Immature natural killer cell (primary cell): ENCODE data around the gene TUBE1. TPM values are rescaled to one million over a fixed set of nuclear protein-coding genes. Genes with fewer than 3 reads are reported as not detected.

ENCODE experiments used
- DNase-seq, 3 donors: peaks; one replicate each; pipeline ENCODE4 v3.0.0; 2022; ENCODE audit warnings: mixed read lengths in 1 of 3
- H3K27ac Mint-ChIP-seq, 6 donors: one replicate each; pipeline ENCODE4 v1.8.0; 2020; ENCODE audit warnings: mixed read lengths in 6 of 6, mild to moderate bottlenecking in 5 of 6, inconsistent platforms in 4 of 6, moderate library complexity in 3 of 6
- H3K27me3 Mint-ChIP-seq, 3 donors: one replicate each; pipeline ENCODE4 v1.8.0; 2020 to 2021; ENCODE audit warnings: low read depth in 3 of 3, mild to moderate bottlenecking in 3 of 3, mixed read lengths in 3 of 3, moderate library complexity in 3 of 3, inconsistent platforms in 1 of 3
- H3K36me3 Mint-ChIP-seq, 3 donors: one replicate each; pipeline ENCODE4 v1.8.0; 2020; ENCODE audit warnings: mixed read lengths in 3 of 3, inconsistent platforms in 2 of 3, mild to moderate bottlenecking in 2 of 3
- H3K4me1 Mint-ChIP-seq, 2 donors: one replicate each; pipeline ENCODE4 v1.8.0; 2020; ENCODE audit warnings: inconsistent platforms in 2 of 2, mild to moderate bottlenecking in 2 of 2, mixed read lengths in 2 of 2, moderate library complexity in 1 of 2
- H3K4me3 Mint-ChIP-seq, 5 donors: one replicate each; pipeline ENCODE4 v1.8.0; 2020; ENCODE audit warnings: mild to moderate bottlenecking in 5 of 5, mixed read lengths in 5 of 5, inconsistent platforms in 3 of 5, moderate library complexity in 3 of 5
- H3K9me3 Mint-ChIP-seq, 6 donors: one replicate each; pipeline ENCODE4 v1.8.0; 2020; ENCODE audit warnings: mild to moderate bottlenecking in 6 of 6, mixed read lengths in 6 of 6, inconsistent platforms in 4 of 6, moderate library complexity in 3 of 6
- polyA plus RNA-seq, 3 donors: library from polyadenylated mRNA; unstranded; fragments of 300-500 nt; fragmentation: Illumina TruSeq; gene quantifications; one replicate each; pipeline ENCODE4 v1.2.3, GENCODE V29; 2021

Gene TUBE1
- polyA plus RNA-seq, 3 donors from 2014 or later: 2.5 to 7.4 (median 5.5) TPM

DNA sequence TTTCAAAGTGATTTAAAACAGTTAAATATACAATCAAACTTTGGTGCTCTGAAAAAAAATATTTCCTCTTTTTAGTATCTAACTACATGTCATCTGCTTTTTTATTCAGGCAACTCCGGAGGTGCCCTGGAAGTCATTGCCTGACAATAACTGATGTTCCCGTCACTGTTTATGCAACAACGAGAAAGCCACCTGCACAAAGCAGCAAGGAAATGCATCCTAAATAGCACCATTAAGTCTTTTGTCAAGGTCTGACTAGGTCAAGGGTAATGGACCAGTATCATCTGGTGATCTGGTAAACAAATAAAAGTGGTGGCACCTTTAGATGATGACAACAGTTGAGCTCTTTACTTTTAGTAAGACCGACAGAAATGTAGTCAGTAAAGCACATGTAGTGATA lies 13.3 kb upstream of the TUBE1 start:
- Mint-ChIP-seq H3K27me3 (peaks cover 0 to 6% (median 2%) of the 10 kb centered on the region in 3 donors), H3K4me1 (no peaks in the 10 kb centered on the region), H3K9me3 (peaks cover 0 to 10% (median 3%) of the 10 kb centered on the region in 6 donors), H3K36me3 (peaks cover 0 to 15% (median 6%) of the 10 kb centered on the region in 3 donors), H3K27ac (no peak overlapping the region), H3K4me3 (no peak overlapping the region)
- no peak for DNase-seq

DNA sequence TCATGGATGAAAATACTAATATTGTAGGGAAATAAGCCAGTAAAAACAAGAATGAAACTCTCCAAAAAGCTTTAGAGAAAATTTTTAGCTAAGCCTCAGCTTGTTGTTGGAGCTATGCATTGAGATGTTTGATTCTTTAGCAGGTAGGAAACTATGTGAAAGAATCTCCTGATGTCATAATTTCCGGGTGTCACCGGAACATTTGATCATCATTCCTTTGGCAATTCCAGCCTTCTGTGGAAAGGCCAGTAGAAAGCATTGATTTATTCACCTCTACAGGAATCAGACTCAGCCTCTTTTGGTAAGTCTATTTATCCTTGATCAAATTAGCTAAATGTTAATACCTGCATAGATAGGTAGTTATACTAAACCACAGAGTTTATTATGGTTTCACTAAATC lies 9.6 kb upstream of the TUBE1 start:
- no peaks in the 10 kb centered on the region for H3K4me1 Mint-ChIP-seq
- peaks cover 0 to 6% (median 4%) of the 10 kb centered on the region in 3 donors for H3K27me3 Mint-ChIP-seq
- H3K4me3 Mint-ChIP-seq: no peak overlapping the region
- H3K27ac Mint-ChIP-seq: no peak overlapping the region
- peaks cover 0 to 9% (median 0%) of the 10 kb centered on the region in 3 donors for H3K36me3 Mint-ChIP-seq
- no peak for DNase-seq
- no peaks in the 10 kb centered on the region for H3K9me3 Mint-ChIP-seq

DNA sequence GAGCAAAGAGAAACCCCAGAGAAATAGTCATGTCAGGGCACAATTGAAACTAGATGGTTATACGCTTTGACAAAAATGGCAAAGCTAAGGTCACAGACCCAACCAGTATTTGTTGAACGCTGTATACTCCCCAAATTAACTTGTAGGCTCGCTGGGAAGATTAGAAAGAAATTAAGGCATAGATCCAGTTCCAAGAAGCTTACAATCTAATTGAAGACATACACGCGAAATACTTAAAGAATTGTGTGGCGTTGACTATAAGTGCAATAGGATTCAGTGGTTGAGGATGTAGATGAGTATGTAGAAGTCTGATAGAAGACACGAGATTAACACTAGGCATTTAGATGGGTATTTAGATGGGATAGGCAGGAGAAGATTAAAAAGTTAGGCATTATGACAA lies 634 bp upstream of the TUBE1 start:
- Mint-ChIP-seq H3K9me3 (no peaks in the 10 kb centered on the region), H3K27ac (no peak overlapping the region), H3K36me3 (peaks cover 0 to 5% (median 3%) of the 10 kb centered on the region in 3 donors), H3K27me3 (peaks cover 2 to 6% (median 3%) of the 10 kb centered on the region in 3 donors), H3K4me1 (peaks cover 0 to 3% of the 10 kb centered on the region in 2 donors), H3K4me3 (no peak overlapping the region)
- no peak for DNase-seq

DNA sequence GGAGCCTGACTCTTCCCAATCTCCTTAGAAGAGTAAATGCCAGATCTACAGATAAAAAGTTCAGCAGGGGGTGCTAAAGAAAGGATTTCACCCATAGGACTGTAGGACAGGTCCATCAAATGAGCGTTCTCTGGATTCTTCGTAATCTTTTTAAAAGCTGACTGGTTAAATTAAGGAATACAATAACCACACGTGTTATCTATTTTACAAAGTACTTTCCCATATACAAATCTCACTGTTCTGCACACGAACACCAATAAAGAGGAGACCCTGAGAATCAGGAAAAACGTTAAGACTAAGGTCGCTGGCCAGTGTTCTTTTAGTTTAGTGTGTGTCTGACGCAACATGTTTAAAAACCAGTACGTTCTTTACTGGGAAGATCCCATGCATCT lies 542 bp downstream of the TUBE1 start:
- no peaks in the 10 kb centered on the region for H3K9me3 Mint-ChIP-seq
- DNase-seq: peak in 2 of 3 donors; percentile 4 to 6
- H3K4me3 Mint-ChIP-seq: no peak overlapping the region

DNA sequence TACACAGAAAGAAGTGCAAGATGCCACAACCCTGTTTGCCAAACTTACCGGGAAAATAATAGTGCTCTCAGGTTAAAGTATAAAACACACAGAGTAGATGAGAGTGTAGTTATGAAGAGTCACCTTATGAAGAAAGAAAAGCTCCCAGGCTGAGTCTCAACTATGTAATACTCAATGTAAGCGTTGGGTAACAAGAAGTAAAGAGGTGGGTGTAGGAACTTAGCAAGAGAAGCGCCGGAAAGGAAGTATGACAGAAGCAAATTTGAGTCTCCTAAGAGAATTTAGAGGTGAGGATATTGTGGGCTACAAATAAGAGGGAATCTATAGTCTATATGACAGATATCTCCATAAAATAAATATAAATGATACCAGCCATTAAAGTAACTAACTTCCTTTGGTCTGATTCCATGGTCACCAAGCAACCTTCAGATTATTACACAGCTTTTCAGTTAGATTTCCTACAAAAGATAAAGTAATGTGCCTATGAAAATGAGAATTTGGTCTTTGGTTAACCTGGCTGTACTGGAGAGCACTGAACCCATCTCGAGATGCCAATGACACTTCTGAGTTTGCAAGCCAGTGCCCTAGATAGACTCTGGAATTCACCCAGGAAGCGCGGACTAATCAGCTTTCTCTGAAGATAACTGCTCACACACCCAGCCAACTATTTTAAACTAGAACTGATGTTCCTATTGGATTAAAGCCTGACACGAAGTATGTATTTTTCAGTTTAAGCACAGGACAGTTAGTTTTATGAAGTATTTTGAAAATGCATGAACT lies 1.8 kb downstream of the TUBE1 start:
- peaks cover 0 to 5% (median 0%) of the 10 kb centered on the region in 3 donors for H3K36me3 Mint-ChIP-seq
- H3K4me1 Mint-ChIP-seq: peaks cover 0 to 3% of the 10 kb centered on the region in 2 donors
- peaks cover 0 to 3% (median 2%) of the 10 kb centered on the region in 3 donors for H3K27me3 Mint-ChIP-seq
- H3K4me3 Mint-ChIP-seq: peak overlapping the region; percentile 2 to 49 (median 34)
- DNase-seq: no peak
- no peaks in the 10 kb centered on the region for H3K9me3 Mint-ChIP-seq
- H3K27ac Mint-ChIP-seq: no peak overlapping the region

More for the DNA sequence above, 542 bp downstream of the TUBE1 start:
- Mint-ChIP-seq H3K27ac (no peak overlapping the region), H3K36me3 (peaks cover 0 to 5% (median 3%) of the 10 kb centered on the region in 3 donors), H3K27me3 (peaks cover 2 to 3% (median 3%) of the 10 kb centered on the region in 3 donors), H3K4me1 (peaks cover 0 to 3% of the 10 kb centered on the region in 2 donors)

DNA sequence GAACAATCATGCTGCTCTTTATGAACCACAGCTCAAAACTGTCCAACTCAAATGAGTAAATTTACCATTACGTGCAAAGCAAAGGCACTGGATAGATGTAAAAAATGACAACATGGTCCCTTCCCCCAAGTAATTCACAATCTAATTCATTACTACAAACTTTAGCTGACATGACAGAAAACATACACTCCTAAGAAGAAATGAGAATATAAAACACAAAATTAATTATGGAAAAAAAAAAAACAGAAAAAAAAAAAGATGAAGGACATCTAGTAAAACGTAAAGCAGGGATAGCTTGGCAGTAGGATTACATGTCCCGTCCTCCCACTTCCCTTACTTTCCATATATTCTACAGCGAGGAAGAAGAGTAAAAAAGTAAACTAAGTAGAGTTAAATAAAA lies 5.7 kb downstream of the TUBE1 start:
- Mint-ChIP-seq H3K27ac (no peak overlapping the region), H3K27me3 (peaks cover 0 to 1% (median 0%) of the 10 kb centered on the region in 3 donors), H3K36me3 (peaks cover 4 to 21% (median 4%) of the 10 kb centered on the region in 3 donors)

DNA sequence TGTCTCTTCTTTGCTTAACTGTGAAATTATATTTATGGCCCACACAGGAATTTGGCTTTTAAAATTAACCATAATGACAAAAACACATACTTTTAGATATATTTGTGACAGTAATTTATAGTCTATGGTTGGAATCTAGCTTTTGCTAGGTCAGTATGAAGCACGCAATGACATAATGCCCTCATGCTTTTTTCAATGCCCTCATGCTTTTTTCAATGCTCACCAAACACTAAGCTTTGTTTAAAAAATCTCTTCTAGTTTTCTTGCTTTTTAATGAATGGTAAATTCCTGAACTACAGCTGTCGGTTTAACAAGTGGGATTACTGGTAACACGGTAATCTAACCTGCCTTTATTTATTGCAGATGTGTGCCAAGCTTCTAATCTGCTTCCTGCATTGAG lies 20.7 kb downstream of the TUBE1 start:
- Mint-ChIP-seq H3K4me1 (no peaks in the 10 kb centered on the region), H3K36me3 (peaks cover 2 to 19% (median 6%) of the 10 kb centered on the region in 3 donors), H3K27ac (no peak overlapping the region), H3K4me3 (no peak overlapping the region), H3K9me3 (no peaks in the 10 kb centered on the region), H3K27me3 (peaks cover 0 to 2% (median 0%) of the 10 kb centered on the region in 3 donors)
- no peak for DNase-seq

More for the DNA sequence above, 5.7 kb downstream of the TUBE1 start:
- peaks cover 0 to 3% of the 10 kb centered on the region in 2 donors for H3K4me1 Mint-ChIP-seq
- H3K4me3 Mint-ChIP-seq: no peak overlapping the region
- H3K9me3 Mint-ChIP-seq: no peaks in the 10 kb centered on the region
- DNase-seq: no peak

DNA sequence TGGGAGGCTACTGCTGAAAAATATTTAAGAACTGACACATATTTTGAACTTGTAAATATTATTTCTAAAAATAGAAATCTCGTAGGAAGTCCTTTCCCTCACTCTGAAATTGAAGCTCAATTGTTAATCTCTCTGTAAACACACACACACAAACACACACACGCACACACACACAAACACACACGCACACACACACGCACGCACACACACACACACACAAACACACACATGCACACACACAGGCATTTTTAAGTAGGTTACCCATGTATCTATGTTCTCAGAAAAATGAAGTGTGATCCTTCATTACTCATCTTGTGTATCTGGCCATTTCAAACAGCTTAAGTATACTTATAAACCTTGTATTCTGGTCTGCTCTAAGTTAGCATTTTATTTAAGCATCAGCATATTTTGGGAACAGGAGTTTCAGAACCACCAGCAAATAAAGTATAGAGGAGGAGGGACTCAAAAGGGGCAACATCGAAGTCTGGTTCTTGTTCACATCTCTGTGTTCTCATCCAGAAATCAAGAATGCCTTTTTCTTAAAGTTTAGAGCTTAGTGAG lies 21.8 kb downstream of the TUBE1 start:
- Mint-ChIP-seq H3K27me3 (peaks cover 0 to 2% (median 0%) of the 10 kb centered on the region in 3 donors), H3K9me3 (no peaks in the 10 kb centered on the region), H3K27ac (no peak overlapping the region), H3K4me3 (no peak overlapping the region), H3K4me1 (no peaks in the 10 kb centered on the region), H3K36me3 (peaks cover 0 to 15% (median 3%) of the 10 kb centered on the region in 3 donors)
- no peak for DNase-seq

DNA sequence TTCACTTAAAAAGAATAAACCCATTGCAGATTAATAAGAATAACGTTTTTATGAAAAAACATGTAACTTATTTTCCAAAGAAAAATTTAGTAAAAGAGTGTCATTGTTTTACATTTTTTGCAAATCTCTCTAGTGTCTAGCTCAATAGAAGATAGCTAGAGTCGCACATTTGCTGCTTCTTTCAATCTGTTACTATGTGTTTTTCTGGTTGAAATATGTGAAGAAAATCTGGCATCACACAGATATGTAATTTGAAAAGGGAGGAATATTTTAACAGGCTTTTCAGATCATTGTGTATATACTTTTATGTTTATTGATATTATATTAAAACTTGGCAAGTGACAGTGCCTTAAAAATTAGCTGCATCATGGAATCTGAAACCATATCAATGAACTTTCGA lies 24.3 kb downstream of the TUBE1 start:
- H3K27ac Mint-ChIP-seq: no peak overlapping the region

DNA sequence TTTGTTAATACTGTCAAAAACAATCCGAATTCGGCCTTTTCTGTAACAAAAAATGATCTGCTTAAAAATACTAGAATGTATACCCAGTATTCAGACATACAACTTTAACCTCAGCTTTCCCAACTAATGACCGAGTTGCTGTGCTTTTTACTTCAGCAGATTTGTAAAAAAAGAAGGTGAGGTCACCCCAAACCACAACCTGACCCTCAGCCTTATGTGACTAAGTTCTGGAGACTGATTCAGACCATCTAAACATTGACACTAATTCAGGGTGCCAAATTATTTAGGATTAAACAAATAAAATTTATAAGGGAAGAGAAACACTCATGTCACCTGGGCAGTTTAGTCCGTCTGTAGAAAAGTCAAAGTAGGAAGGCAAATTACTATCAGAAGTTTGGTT lies 25.7 kb downstream of the TUBE1 start:
- Mint-ChIP-seq H3K9me3 (no peaks in the 10 kb centered on the region), H3K4me3 (no peak overlapping the region), H3K4me1 (no peaks in the 10 kb centered on the region), H3K27me3 (no peaks in the 10 kb centered on the region), H3K27ac (no peak overlapping the region), H3K36me3 (no peaks in the 10 kb centered on the region)
- no peak for DNase-seq

More for the DNA sequence above, 24.3 kb downstream of the TUBE1 start:
- Mint-ChIP-seq H3K36me3 (peaks cover 0 to 4% (median 0%) of the 10 kb centered on the region in 3 donors), H3K4me3 (no peak overlapping the region), H3K4me1 (no peaks in the 10 kb centered on the region), H3K27me3 (peaks cover 0 to 2% (median 0%) of the 10 kb centered on the region in 3 donors), H3K9me3 (no peaks in the 10 kb centered on the region)
- DNase-seq: no peak

DNA sequence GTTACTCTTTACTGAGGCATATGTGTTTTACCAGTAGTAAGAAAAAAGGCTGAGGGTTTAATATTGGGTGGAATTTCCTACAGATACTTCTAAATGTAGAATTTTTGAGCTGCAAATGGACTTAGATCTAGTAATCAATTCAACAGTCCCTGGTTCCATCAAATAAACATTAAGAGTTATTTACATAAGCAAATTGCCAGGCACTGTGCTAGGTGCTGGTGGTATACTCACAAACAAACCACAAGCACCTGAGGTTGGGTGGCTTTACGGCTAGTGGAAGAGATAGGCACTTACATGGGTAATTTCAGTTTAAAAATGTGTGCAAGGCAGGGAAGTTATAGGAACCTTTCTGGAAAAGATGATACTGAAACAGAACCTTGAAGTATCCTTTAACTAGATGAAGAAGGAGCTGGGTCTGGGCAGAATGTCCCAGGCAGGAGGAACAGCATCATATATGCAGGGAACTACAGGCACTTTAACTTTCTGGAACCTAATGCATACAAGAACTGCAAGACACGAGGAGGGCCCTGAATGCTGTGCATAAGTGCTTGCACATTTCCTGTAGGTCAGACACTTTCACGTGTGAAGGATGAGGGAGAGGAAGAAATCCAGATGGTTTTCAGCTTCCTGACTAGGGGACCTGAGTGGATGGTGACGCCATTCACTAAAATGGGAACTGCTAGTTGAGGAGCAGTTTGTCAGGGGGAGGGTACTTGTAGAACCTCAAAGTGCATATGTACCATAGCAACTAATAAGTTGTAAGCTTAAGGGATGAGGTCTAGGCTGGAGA lies 28.8 kb downstream of the TUBE1 start:
- no peak overlapping the region for H3K27ac Mint-ChIP-seq
- no peaks in the 10 kb centered on the region for H3K27me3 Mint-ChIP-seq
- H3K9me3 Mint-ChIP-seq: no peaks in the 10 kb centered on the region
- no peaks in the 10 kb centered on the region for H3K4me1 Mint-ChIP-seq
- H3K36me3 Mint-ChIP-seq: no peaks in the 10 kb centered on the region
- no peak for DNase-seq
- no peak overlapping the region for H3K4me3 Mint-ChIP-seq

DNA sequence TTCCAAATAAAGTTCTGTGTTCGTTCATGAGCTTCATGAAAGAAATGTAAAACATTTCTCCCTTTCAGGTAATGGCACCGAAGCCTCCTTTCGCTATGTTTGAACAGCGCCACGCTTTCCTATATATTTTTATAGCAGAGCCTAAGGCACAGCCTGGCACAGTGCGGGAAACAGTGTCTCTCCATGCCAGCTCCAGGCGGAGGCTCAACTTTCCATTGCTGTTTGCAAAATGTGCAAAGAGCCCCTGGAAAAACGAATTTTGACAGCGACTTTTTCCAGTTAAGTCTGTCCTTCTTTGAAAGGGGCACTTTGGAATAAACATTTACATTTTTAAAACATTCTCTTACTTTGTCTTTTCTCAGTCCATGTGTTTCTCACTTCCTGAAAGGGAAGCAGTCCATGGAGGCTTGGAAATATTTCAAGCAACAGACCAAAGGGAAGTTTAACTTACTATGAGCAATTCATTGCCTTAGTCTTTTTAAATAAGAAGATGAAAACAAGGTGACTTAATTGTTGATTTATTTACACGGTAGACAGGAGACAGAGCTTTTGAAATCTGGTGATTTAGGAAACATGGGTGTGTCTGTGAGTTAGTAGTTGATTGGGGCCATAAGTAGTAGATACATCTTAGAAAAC lies 32.6 kb downstream of the TUBE1 start:
- no peaks in the 10 kb centered on the region for H3K4me1 Mint-ChIP-seq
- H3K4me3 Mint-ChIP-seq: no peak overlapping the region
- no peak for DNase-seq
- no peaks in the 10 kb centered on the region for H3K9me3 Mint-ChIP-seq
- no peaks in the 10 kb centered on the region for H3K36me3 Mint-ChIP-seq
- no peak overlapping the region for H3K27ac Mint-ChIP-seq
- H3K27me3 Mint-ChIP-seq: no peaks in the 10 kb centered on the region

DNA sequence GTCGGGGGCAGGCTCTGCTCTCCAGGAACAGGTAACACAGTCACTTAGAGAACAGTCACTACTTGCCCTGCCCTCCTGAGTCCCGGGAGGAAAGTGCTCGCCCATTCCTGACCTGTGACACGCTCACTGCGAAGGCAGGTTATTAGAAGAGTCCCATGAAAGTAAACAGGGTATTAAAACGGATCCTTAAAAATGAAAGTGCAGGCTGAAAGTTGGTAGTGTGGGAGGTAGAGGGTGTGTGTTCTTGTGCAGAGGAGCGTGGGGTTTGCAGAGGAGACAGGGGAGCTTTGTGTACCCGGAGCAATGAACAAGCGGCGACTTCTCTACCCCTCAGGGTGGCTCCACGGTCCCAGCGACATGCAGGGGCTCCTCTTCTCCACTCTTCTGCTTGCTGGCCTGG lies 33.3 kb downstream of the TUBE1 start, which contains the start of gene CCN6:
Gene CCN6 (plus strand): TSS at position 104 of the 400 bp plus-strand sequence. CDS start 254 bp downstream, at position 358.
- no peaks in the 10 kb centered on the region for H3K27me3 Mint-ChIP-seq
- no peaks in the 10 kb centered on the region for H3K4me1 Mint-ChIP-seq
- H3K4me3 Mint-ChIP-seq: no peak within 1 kb of the TSS
- H3K9me3 Mint-ChIP-seq: no peaks in the 10 kb centered on the region
- H3K27ac Mint-ChIP-seq: no peak within 1 kb of the TSS
- H3K36me3 Mint-ChIP-seq: no peaks in the 10 kb centered on the region
- no peak for DNase-seq
